K562 (cell line): ENCODE measurements around the gene OR1J1. TPM values are rescaled to one million over a fixed set of nuclear protein-coding genes. Genes with fewer than 3 reads are reported as not detected.

Experiments
- polyA plus RNA-seq, 8 experiments: library from polyadenylated mRNA; depleted of rRNA in 4 of 8; stranded (reverse) in 5 of 8; unstranded in 3 of 8; fragments of >200 nt; fragmentation: Nextera tagmentation in 2 of 8; fragmentation: Illumina TruSeq in 1 of 8; extraction: Ambion mirVana in 2 of 8; extraction: Trizol in 1 of 8; gene quantifications; 2 replicates each; pipeline versions ENCODE4 v1.2.1 to v1.2.3, GENCODE V29; 2011 to 2014; ENCODE audit warnings: inconsistent platforms in 1 of 8, missing spikeins in 1 of 8
- total RNA-seq, 7 experiments: library from RNA; depleted of rRNA in 6 of 7; stranded (reverse); fragments of >200 nt in 6 of 7; fragmentation: Illumina TruSeq in 2 of 7; extraction: Trizol in 2 of 7; gene quantifications; 2 replicates each; pipeline versions ENCODE4 v1.2.1 to v1.2.3, GENCODE V29; 2011 to 2021; ENCODE audit warnings: low replicate concordance in 1 of 7
- TF ChIP-seq, protein P1 (sequence below), 2 experiments: fragments of 450-650 bp; IDR thresholded peaks; 2 replicates each; pipeline ENCODE4 v1.6.1; 2016
- TF ChIP-seq, protein P2 (sequence below): sonication (generic); formaldehyde crosslinking; IDR thresholded peaks from 2 replicates; pipeline ENCODE4 v1.8.0; 2022; ENCODE audit warnings: mild to moderate bottlenecking, missing genetic modification reagents
- TF ChIP-seq, protein P3 (sequence below), 2 experiments: fragments of 450-650 bp; IDR thresholded peaks; 2 replicates each; pipeline ENCODE4 v1.6.1; 2016; ENCODE audit warnings: mild to moderate bottlenecking in 2 of 2, borderline replicate concordance in 1 of 2, low read depth in 1 of 2, moderate library complexity in 1 of 2

The OR1J1 gene
- total and polyA plus RNA-seq, 9 of the 15 experiments (the other 6 are each of a cell fraction or from before 2014, with no cell fraction given): not detected

DNA sequence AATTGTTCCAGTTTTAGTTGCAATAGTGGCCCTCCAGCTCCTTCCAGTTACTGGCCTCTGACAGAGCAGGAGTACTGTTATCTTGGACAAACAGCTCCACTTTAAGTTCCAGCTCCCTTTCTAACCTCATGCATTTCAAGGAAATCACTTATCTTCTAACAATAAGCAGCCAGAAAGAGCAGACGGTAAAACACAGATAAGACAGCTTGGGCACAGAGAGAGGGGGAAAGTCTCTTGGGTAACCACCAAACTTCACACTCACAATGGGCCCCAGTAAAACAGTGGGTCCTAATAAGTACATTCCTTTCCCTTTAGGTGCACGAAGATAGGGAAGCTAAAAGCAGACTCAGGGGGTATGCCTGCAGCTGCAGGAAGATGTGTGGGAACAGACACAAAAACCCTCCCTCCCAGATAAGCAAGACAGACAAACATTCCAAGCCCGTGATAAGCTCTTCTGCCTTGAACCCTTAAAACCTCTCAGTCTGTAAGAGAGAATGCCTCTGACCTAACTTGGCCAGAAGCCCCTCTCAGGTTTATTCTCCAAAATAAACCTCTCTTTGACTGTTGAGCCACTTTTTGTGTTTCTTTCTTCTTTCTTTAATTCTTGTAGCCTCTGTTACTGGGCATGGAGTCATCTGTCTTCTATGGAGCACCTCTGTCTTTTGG, 30.8 kb downstream of the OR1J1 start (continued):
- TF ChIP-seq, protein P1, sequence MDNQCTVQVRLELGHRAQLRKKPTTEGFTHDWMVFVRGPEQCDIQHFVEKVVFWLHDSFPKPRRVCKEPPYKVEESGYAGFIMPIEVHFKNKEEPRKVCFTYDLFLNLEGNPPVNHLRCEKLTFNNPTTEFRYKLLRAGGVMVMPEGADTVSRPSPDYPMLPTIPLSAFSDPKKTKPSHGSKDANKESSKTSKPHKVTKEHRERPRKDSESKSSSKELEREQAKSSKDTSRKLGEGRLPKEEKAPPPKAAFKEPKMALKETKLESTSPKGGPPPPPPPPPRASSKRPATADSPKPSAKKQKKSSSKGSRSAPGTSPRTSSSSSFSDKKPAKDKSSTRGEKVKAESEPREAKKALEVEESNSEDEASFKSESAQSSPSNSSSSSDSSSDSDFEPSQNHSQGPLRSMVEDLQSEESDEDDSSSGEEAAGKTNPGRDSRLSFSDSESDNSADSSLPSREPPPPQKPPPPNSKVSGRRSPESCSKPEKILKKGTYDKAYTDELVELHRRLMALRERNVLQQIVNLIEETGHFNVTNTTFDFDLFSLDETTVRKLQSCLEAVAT (IDR thresholded peaks at IDR 0.05): peak; percentile 28 to 51; a peak in 2 of 4 replicates
- TF ChIP-seq, protein P2, sequence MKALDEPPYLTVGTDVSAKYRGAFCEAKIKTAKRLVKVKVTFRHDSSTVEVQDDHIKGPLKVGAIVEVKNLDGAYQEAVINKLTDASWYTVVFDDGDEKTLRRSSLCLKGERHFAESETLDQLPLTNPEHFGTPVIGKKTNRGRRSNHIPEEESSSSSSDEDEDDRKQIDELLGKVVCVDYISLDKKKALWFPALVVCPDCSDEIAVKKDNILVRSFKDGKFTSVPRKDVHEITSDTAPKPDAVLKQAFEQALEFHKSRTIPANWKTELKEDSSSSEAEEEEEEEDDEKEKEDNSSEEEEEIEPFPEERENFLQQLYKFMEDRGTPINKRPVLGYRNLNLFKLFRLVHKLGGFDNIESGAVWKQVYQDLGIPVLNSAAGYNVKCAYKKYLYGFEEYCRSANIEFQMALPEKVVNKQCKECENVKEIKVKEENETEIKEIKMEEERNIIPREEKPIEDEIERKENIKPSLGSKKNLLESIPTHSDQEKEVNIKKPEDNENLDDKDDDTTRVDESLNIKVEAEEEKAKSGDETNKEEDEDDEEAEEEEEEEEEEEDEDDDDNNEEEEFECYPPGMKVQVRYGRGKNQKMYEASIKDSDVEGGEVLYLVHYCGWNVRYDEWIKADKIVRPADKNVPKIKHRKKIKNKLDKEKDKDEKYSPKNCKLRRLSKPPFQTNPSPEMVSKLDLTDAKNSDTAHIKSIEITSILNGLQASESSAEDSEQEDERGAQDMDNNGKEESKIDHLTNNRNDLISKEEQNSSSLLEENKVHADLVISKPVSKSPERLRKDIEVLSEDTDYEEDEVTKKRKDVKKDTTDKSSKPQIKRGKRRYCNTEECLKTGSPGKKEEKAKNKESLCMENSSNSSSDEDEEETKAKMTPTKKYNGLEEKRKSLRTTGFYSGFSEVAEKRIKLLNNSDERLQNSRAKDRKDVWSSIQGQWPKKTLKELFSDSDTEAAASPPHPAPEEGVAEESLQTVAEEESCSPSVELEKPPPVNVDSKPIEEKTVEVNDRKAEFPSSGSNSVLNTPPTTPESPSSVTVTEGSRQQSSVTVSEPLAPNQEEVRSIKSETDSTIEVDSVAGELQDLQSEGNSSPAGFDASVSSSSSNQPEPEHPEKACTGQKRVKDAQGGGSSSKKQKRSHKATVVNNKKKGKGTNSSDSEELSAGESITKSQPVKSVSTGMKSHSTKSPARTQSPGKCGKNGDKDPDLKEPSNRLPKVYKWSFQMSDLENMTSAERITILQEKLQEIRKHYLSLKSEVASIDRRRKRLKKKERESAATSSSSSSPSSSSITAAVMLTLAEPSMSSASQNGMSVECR: no peak
- TF ChIP-seq, protein P3, sequence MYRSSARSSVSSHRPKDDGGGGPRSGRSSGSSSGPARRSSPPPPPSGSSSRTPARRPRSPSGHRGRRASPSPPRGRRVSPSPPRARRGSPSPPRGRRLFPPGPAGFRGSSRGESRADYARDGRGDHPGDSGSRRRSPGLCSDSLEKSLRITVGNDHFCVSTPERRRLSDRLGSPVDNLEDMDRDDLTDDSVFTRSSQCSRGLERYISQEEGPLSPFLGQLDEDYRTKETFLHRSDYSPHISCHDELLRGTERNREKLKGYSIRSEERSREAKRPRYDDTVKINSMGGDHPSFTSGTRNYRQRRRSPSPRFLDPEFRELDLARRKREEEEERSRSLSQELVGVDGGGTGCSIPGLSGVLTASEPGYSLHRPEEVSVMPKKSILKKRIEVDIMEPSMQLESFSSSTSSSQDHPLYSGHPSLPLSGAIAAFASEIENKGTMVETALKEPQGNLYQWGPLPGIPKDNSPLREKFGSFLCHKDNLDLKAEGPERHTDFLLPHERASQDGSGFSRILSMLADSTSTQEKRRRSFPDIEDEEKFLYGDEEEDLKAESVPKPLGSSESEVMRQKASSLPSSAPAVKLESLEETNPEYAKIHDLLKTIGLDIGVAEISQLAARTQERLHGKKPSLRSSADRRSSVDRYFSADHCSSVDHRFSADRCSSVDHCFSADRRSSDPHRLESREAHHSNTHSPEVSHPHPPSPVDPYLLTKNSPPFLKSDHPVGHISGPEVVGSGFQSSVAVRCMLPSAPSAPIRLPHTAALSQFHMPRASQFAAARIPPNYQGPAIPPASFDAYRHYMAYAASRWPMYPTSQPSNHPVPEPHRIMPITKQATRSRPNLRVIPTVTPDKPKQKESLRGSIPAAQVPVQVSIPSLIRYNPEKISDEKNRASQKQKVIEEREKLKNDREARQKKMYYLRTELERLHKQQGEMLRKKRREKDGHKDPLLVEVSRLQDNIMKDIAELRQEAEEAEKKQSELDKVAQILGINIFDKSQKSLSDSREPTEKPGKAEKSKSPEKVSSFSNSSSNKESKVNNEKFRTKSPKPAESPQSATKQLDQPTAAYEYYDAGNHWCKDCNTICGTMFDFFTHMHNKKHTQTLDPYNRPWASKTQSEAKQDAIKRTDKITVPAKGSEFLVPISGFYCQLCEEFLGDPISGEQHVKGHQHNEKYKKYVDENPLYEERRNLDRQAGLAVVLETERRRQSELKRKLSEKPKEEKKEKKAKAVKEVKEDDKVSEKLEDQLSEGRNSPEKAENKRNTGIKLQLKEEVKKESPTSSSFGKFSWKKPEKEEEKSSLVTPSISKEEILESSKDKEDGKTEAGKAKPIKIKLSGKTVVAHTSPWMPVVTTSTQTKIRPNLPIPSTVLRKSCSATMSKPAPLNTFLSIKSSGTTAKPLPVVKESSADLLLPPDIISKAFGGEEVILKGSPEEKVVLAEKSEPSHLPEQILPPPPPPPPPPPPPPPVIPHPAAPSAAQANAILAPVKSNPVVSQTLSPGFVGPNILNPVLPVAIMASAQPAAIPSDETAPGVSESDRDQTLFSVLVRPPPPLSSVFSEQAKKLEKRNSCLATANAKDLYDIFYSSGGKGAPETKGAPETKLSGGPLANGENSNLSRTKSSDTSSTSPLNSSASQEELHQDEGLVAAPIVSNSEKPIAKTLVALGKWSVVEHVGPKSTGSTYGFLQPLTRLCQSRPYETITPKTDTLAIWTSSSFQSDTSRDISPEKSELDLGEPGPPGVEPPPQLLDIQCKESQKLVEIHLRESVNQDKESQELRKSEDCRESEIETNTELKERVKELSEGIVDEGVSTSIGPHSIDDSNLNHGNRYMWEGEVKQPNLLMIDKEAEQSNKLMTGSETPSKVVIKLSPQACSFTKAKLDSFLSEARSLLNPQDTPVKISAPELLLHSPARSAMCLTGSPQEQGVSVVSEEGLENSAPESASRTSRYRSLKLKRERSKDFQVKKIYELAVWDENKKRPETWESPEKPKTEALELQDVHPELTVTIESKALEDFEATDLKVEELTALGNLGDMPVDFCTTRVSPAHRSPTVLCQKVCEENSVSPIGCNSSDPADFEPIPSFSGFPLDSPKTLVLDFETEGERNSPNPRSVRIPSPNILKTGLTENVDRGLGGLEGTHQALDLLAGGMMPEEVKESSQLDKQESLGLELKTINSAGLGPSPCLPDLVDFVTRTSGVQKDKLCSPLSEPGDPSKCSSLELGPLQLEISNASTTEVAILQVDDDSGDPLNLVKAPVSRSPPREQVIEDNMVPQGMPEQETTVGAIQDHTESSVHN (IDR thresholded peaks at IDR 0.05; ENCODE audit: borderline replicate concordance in 1 of 2, low read depth in 1 of 2): no peak
